ENCODE measurements around the gene ATM.

ATM gene

DNA sequence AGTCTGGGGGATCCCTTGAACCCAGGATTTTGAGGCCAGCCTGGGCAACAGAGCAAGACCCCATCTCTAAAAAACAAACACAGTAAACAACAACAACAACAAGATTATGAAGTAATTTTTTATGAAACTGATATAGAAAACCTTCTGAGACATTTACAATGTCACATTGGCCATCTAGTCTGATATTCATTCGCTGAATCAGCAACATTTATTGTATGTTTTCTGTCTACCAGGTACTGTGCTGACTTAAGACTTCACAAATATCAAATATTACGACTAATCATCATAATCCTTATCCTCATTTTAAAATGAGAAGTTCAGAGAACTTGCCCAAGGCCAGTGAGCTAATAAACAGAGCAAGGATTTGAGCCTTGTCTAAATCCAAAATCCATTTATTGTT lies 120.8 kb downstream of the ATM start:
- Histone ChIP-seq H3K36me3 (ENCODE audit: low read depth) (peaks cover 19% of the 10 kb centered on the region), H3K4me3 (ENCODE audit: severe bottlenecking) (no peak overlapping the region), H3K27me3 (ENCODE audit: insufficient read depth, poor library complexity, severe bottlenecking) (no peaks in the 10 kb centered on the region), H3K9me3 (ENCODE audit: severe bottlenecking) (no peaks in the 10 kb centered on the region), H3K27ac (ENCODE audit: poor library complexity, severe bottlenecking) (no peak overlapping the region), H3K4me1 (ENCODE audit: insufficient read depth, poor library complexity, severe bottlenecking) (peaks cover 9% of the 10 kb centered on the region)
- DNase-seq (ENCODE audit: low spot score) (no peak), ATAC-seq (ENCODE audit: low read depth) (no peak)
- TF ChIP-seq, protein P1, sequence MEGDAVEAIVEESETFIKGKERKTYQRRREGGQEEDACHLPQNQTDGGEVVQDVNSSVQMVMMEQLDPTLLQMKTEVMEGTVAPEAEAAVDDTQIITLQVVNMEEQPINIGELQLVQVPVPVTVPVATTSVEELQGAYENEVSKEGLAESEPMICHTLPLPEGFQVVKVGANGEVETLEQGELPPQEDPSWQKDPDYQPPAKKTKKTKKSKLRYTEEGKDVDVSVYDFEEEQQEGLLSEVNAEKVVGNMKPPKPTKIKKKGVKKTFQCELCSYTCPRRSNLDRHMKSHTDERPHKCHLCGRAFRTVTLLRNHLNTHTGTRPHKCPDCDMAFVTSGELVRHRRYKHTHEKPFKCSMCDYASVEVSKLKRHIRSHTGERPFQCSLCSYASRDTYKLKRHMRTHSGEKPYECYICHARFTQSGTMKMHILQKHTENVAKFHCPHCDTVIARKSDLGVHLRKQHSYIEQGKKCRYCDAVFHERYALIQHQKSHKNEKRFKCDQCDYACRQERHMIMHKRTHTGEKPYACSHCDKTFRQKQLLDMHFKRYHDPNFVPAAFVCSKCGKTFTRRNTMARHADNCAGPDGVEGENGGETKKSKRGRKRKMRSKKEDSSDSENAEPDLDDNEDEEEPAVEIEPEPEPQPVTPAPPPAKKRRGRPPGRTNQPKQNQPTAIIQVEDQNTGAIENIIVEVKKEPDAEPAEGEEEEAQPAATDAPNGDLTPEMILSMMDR (IDR thresholded peaks at IDR 0.05; ENCODE audit: poor library complexity, severe bottlenecking), result no peak

DNA sequence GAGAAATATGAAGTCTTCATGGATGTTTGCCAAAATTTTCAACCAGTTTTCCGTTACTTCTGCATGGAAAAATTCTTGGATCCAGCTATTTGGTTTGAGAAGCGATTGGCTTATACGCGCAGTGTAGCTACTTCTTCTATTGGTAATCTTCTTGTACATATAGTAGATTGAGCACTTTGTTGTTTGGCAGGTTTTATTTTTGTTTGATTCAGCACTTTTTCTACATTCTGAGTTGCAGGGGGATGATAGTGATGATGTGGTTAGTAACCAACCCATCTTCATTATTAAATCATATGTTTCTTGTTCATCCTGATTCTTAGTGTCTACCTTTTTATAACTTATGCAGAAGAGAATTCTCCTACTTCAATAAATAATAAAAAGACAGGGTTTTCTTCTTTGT lies 122.9 kb downstream of the ATM start:
- no peak for ATAC-seq (ENCODE audit: low read depth)
- Histone ChIP-seq H3K36me3 (ENCODE audit: low read depth) (peaks cover 26% of the 10 kb centered on the region), H3K27ac (ENCODE audit: poor library complexity, severe bottlenecking) (no peak overlapping the region), H3K9me3 (ENCODE audit: severe bottlenecking) (no peaks in the 10 kb centered on the region), H3K27me3 (ENCODE audit: insufficient read depth, poor library complexity, severe bottlenecking) (no peaks in the 10 kb centered on the region), H3K4me1 (ENCODE audit: insufficient read depth, poor library complexity, severe bottlenecking) (peaks cover 6% of the 10 kb centered on the region), H3K4me3 (ENCODE audit: severe bottlenecking) (no peak overlapping the region)
- DNase-seq (ENCODE audit: low spot score), result no peak
- TF ChIP-seq, protein P1 (IDR thresholded peaks at IDR 0.05; ENCODE audit: poor library complexity, severe bottlenecking), result no peak

DNA sequence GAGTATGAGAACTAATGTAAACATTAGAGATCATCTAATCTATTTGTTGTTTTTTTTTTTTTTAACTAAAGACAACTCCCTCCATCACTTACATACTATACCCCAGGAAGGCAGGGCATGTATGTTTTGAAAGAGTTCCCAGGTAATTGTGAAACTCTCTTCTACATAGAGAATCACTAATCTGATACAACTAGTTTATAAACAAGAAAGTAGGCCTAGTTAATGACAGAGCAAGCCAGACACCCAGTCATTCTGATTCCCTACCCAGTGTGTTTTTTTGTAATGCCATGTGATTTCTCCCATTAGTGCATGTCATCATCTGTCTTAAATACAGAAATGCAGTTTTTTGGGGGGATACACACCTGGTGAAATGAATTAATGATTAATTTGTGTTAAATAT lies 123.6 kb downstream of the ATM start:
- Histone ChIP-seq H3K9me3 (ENCODE audit: severe bottlenecking) (no peaks in the 10 kb centered on the region), H3K4me3 (ENCODE audit: severe bottlenecking) (no peak overlapping the region), H3K27ac (ENCODE audit: poor library complexity, severe bottlenecking) (no peak overlapping the region), H3K4me1 (ENCODE audit: insufficient read depth, poor library complexity, severe bottlenecking) (peaks cover under 1% of the 10 kb centered on the region), H3K36me3 (ENCODE audit: low read depth) (peaks cover 33% of the 10 kb centered on the region), H3K27me3 (ENCODE audit: insufficient read depth, poor library complexity, severe bottlenecking) (no peaks in the 10 kb centered on the region)
- TF ChIP-seq, protein P1 (IDR thresholded peaks at IDR 0.05; ENCODE audit: poor library complexity, severe bottlenecking), result no peak
- ATAC-seq (ENCODE audit: low read depth), result no peak
- no peak for DNase-seq (ENCODE audit: low spot score)

DNA sequence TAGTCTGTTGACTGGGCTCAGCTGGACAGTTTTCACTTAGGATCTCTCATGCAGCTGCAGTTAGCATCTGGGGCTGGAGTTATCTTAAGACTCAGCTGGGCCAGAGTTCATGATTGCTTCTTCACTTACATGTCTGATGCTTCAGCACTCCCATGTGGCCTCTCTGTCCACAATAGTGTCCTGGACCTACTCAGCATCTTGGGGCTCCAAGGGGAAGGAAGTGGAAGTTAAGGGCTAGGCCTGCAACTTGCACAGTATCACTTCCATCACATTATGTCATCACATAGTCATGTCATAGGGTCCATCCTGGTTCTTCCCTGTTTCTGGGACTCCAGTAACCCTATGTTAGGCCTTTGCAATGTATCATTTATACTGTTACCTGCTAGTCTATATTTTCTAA lies 128.6 kb downstream of the ATM start:
- peaks cover 60% of the 10 kb centered on the region for H3K36me3 ChIP-seq (ENCODE audit: low read depth)
- ATAC-seq (ENCODE audit: low read depth) (no peak), DNase-seq (ENCODE audit: low spot score) (no peak)
- H3K4me3 ChIP-seq (ENCODE audit: severe bottlenecking), result no peak overlapping the region
- no peaks in the 10 kb centered on the region for H3K4me1 ChIP-seq (ENCODE audit: insufficient read depth, poor library complexity, severe bottlenecking)
- no peaks in the 10 kb centered on the region for H3K9me3 ChIP-seq (ENCODE audit: severe bottlenecking)
- no peak overlapping the region for H3K27ac ChIP-seq (ENCODE audit: poor library complexity, severe bottlenecking)
- no peaks in the 10 kb centered on the region for H3K27me3 ChIP-seq (ENCODE audit: insufficient read depth, poor library complexity, severe bottlenecking)
- TF ChIP-seq, protein P1 (IDR thresholded peaks at IDR 0.05; ENCODE audit: poor library complexity, severe bottlenecking), result no peak

DNA sequence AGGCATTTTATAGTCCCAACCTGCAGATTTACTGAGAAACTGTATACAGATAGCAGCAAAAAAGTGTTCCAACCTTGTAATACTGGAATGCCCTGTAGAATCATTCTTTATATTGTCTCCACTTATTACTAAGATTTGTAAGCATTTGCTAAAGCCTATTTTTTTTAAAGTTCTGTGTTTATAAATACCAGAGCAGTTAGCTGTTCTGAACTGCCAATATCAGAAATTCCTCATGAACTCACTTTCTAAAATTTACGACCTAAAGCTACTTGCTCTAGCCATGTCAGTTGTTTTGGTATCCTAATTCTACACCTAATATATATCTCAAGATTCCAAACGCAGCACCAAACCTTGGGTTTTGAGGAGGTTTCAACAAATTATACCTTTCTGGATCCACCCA lies 141.3 kb downstream of the ATM start:
- TF ChIP-seq, protein P1 (IDR thresholded peaks at IDR 0.05; ENCODE audit: poor library complexity, severe bottlenecking), result no peak
- H3K27me3 ChIP-seq (ENCODE audit: insufficient read depth, poor library complexity, severe bottlenecking), result no peaks in the 10 kb centered on the region
- no peaks in the 10 kb centered on the region for H3K4me1 ChIP-seq (ENCODE audit: insufficient read depth, poor library complexity, severe bottlenecking)
- no peak for DNase-seq (ENCODE audit: low spot score)
- no peak for ATAC-seq (ENCODE audit: low read depth)
- peaks cover 7% of the 10 kb centered on the region for H3K36me3 ChIP-seq (ENCODE audit: low read depth)
- no peak overlapping the region for H3K27ac ChIP-seq (ENCODE audit: poor library complexity, severe bottlenecking)
- H3K4me3 ChIP-seq (ENCODE audit: severe bottlenecking), result no peak overlapping the region
- no peaks in the 10 kb centered on the region for H3K9me3 ChIP-seq (ENCODE audit: severe bottlenecking)

Data from RWPE2 (cell line).